NCI-H2171 treated with DMSO at 0.1 percent for 48 hours (cell line): Measurements from ENCODE around the gene RSPO1.
A peak's percentile ranks its signal among the peaks of the same experiment; 100 is the strongest.

Experiments
- DNase-seq: peaks from one replicate; lab custom pipeline; 2025; lab: John Stamatoyannopoulos, UW

RSPO1 gene

DNA sequence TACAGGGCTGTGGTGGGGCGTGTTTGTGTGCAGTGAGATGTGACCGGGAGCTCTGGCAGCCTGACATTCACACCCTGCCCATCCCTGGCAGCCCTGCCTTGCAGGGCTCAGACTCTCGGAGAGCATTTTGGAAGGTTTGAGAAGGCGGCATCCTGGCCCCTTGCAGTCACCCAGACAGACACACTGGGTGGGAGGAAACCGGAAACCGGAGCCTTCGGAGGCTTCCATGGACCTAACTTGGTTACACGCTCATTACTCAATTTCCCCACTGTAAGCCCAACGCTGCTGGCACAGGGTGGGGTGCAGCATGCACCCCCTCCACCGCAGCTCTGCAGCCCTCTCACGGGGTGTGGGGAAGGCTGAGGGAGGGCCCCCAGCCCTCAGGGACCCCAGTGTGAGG lies 22.2 kb upstream of the RSPO1 start:
- no peak for DNase-seq

GRCh38 chr1:37656026-37656425 lies 21.3 kb upstream of the RSPO1 start:
- DNase-seq = no peak

- DNase-seq = no peak
Observed at GRCh38 chr1:37655274-37655673, 20.6 kb upstream of the RSPO1 start.

GRCh38 chr1:37653906-37654305 lies 19.2 kb upstream of the RSPO1 start:
- no peak for DNase-seq

DNA sequence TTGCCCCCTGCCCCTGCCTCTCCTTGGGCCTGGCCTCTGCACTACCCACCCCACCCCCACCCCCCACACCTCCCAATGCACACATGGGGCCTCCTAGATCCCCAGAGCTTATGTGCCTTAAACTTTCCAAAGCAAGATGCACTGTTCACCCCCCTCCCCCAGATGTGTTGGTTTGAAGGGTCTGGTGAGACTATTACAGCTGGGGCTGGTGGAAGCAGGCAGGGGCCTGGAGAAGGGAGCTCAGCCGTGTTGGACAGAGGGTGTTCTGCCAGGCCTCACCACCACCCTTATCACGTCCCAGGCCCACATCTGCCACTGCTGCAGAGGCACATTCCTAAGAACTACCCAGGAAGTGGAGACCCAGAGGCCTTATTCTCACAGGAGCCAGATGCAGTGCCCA lies 18.3 kb upstream of the RSPO1 start:
- no peak for DNase-seq

DNA sequence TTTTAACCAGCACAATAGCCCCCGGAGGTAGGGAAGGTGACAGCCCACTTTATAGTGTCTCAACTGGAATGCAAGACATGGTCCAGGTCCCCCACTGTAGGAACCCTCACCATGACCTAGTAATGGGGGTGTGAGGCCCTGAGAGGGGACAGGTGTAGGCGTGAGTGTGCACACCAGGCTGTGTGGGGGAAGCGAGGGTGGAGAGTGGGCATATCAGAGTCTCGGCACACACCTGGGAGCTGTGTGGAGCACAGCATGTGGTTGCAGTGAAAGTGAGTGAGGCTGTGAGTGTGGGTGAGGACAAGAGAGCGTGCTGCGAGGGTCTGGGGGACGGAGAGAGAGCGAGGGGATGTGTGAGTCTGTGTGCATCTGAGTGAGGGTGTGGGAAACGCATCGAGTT lies 17.1 kb upstream of the RSPO1 start:
- DNase-seq = no peak

- DNase-seq = no peak
Observed at GRCh38 chr1:37650721-37651120, 16.0 kb upstream of the RSPO1 start.

- DNase-seq = no peak
Observed at GRCh38 chr1:37650173-37650572, 15.5 kb upstream of the RSPO1 start.

DNA sequence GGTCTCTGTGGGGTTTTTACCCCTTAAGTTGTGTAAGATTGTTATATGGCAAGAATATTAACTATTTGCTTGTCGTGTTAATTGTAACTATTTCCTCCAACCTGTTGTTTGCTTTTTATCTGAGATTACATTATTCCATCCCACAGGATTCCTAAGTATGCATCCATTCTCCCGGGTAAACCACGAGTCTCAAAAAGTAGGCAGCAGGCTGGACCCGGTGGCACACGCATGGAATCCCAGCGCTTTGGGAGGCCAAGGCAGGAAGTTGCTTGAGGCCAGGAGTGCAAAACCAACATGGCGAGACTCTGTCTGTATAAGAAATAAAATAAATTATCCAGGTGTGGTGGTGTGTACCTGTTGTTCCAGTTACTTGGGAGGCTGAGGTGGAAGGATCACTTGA lies 12.6 kb upstream of the RSPO1 start:
- DNase-seq = no peak

DNA sequence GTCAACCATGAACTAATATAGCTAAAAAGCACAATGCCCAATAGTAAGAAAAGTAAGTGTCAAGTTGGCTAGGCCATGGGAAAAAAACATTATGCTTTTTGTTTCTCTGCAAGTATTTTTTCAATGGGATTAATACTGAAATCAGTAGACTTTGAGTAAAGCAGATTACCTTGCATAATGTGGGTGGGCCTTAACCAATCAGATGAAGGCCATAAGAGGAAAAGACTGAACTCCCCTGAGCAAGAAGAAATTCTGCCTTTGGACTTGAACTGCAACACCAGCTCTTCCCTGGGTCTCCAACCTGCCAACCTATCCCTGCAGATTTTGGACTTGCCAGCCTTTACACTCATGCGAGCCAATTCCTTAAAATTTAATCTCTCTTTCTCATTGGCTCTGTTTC lies 6.4 kb upstream of the RSPO1 start:
- no peak for DNase-seq

DNA sequence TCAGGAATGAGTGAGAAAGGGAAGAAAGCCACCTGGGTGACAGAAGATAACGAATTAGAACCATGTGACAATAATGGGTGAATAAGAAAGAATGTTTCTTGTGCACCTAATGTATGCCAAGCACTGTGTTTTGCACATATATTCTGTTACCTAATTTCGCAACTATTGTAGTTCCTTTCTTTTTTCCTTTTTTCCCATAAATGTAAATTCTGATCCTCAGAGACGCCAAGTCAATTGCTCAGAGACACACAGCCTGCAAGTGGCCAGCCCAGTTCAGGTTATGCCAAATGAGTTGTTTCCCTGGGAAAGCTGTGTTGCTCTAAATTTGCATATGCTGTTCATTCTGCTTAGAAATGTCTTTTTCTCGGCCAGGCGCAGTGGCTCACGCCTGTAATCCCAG lies 1.7 kb upstream of the RSPO1 start:
- DNase-seq = no peak

- DNase-seq = peak; percentile 4
Observed at GRCh38 chr1:37634992-37635902, 555 bp upstream of the RSPO1 start.

GRCh38 chr1:37633938-37634243 lies 801 bp downstream of the RSPO1 start:
- no peak for DNase-seq

DNA sequence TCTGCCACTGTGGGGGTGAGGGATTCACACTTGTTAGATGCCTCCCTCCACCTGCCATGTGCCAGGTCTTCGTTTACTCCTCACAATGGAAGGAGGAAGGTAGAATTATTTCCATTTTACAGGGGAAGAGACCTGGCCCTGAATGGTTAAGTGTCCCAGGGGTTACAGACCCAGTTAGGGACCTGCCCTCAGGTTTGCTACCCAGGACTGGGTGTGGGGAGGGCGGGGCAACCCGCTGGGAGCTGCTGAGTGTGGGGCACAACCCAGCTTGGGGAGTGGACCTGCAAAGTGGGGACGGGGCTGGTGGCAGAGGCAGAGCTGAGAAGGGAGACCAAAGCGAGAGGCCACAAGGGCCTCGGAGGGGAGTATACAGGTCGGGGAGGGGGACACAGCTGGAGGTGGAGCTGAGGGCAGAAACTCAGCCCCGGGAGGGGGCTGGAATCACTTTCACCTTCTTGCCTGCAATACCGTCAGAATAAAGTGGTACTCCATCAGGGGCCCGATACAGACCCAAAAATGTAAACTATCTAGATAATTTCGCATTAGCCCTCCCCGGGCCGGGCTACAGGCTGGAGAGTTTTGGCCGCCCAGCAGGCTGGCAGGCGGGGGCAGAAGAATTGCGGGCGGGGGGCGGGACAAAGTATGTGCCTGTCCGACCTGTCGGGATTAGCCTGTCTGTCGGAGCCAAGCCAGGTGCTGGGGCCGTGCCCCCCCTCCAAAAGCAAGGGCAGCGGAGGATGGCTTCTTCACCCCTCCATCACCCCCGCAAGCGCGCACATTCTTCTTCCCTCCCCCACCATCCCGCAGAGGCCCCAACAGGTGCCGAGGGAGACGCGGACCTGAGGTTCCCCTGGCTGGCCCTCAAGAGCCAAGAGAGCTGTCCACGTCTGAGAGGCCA lies 1.4 kb downstream of the RSPO1 start:
- DNase-seq = no peak

DNA sequence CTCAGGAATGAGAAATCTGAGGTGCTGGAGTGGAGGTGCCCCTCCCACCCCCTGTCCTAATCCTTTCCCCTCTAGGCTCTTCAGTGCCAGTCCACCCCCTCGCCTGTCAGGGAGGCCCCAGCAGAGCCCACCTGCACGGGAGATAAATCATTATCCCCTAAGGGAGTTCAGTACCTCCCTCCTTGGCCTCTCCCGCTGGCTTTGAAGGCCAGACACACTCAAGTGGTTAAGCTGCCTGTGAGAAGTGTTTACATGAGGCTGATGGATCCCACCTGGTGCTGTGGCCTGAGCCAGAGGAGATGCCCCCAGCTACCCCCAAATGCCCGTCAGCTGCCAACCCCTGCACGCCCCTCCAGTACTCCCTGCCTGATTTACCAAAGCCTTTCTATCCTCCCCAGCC lies 3.7 kb downstream of the RSPO1 start:
- no peak for DNase-seq

GRCh38 chr1:37630426-37631028 lies 4.2 kb downstream of the RSPO1 start:
- DNase-seq = no peak

GRCh38 chr1:37629726-37630425 lies 4.8 kb downstream of the RSPO1 start:
- no peak for DNase-seq

GRCh38 chr1:37629008-37629407 lies 5.7 kb downstream of the RSPO1 start:
- no peak for DNase-seq

- no peak for DNase-seq
Observed at GRCh38 chr1:37628026-37628556, 6.6 kb downstream of the RSPO1 start.

DNA sequence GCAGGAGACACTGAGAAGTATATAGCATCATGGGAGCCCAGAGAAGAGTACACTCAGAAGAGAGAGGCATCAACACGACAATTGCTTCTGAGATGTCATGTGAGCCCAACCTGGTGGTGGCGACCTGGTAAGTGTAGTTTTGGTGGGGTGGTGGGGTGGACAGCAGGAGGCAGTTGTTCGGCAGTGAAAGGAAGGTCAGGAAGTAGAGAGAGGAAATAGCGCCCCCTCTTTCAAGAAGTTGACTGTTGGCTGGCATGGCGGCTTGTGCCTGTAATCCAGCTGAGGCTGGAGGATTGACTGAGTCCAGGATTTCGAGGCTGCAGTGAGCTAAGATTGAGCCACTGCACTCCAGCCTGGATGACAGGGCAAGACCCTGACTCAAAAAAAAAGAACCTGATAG lies 12.6 kb downstream of the RSPO1 start:
- DNase-seq = no peak

GRCh38 chr1:37621326-37621870 lies 13.3 kb downstream of the RSPO1 start:
- no peak for DNase-seq

GRCh38 chr1:37620707-37621106 lies 14.0 kb downstream of the RSPO1 start:
- DNase-seq = no peak
